HG03025 (cell line): ENCODE data around the gene PPFIA1.
"Not testable (repeated sequence)": the region's sequence is repeated elsewhere in the genome, so short reads cannot be mapped to it uniquely, and the experiment has no call there.

Experiments
- ATAC-seq: cut with Tn5 transposase; IDR thresholded peaks from one replicate; pipeline ENCODE4 v1.9.1; 2021; ENCODE audit warnings: mild to moderate bottlenecking, moderate library complexity; ENCODE audit not compliant: unreplicated experiment, low FRiP score

PPFIA1 gene

DNA sequence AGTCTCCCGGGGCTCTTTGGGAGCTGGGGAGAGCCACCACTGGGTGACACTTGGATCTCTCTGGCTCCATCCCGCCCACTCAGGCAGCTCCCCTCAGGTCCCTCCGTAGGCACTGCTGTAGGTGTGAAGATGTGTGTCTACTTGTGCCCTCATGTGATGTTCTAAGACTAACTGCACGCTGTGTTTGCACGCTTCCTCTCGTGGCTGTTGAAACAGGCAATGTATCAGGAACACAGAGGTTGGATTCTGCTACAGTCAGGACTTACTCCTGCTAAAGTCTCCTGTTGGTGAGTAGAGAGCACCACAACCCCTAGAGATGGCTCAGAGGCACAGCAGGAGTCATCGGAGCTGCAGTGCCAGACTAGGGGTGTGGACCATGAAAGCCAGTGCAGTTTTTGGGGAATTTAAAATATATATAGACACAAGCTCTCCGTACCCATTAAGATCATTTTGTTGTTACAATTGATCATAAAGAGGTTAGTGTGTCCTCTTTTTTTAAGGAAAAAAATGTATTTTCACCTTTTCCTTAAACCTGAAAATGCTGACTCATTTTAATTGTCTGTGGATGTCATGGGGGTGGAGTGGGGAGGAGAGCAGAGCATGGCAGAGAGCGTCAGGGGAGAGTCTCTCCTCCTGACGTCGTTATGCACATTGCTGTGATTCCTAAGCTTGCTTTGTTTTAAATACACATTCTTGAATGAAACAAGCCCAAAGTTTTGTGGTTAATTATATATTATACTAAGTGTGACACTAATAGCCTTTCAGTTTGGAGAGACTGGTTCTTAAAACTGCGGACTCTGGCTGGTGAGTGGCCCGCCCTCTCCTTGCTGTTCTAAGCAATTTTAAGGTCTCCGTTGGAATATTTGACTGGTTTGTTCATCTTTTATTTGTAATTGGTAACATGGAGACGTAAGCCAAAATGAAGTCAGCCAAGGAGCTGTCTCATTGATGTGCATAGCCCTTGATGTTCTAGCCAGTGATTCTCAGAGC lies 111.7 kb downstream of the PPFIA1 start:
- ATAC-seq = no peak

DNA sequence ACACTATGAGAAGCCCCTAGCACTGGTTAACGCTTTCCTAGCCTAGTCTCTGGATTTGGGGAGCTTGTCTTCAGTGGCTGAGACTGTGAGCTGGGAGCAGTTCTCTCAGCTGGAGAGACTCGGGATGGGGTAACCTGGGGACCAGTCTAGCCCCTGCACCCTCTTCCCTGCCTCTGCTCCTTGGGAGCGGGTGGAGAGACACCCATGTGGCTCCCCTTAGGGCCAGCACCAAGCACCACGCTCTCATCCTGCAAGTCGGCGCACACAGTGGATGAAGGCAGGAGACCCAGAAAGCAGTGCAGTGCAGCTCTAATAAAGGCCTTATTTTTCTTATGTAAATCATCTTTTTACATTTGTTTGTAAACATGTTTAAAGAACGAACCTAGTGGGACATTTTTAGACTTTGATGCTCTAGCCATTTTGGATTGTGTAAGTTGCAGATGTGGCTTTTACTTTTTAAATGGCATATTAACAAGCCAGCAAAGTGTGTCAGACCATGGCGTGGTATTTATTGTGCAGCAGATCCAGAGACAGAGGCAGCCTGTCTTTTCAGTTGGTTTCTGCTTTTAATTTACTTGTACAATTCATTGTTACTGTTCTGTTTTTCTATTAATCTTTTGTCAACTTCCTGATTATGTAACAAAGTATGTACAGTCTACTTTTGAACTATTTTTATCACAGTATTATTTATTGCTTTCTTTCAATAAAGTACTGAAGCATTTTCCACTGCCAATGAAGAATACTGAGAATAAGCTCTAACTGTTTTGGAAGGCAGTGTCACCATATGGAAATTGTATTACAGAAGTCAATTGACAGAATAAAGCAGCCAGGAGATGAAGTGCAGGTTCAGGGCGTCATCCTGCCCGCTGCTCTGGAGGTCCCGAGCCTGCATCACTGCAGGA lies 113.4 kb downstream of the PPFIA1 start:
- ATAC-seq = no peak

DNA sequence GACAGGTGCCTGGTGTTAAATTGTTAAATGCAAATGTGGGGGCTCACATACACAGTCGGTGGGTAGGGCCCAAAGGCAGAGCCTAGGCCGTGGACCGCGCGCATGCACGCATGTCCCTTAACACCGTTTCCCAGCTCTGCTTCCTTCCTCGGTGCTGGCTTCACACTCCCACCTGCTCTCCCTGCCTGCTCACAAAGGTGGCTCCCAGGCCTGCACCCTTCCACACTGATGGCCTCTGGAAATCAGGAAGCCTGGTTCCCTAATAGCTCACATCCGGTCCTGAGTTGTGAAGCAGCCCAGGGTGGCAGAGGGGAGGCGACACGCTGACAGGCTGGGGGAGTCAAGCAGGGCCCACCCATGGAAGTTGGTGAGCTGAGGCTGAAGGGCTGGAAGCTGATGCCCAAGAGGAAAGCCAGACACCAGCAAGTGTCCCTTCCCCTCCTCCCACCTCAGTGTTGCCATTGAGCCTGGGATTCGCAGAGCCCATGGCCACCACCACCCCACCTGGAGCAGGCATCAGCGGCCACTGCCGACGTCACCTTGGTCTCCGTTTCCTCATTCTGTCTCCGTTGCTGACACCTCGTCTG lies 114.2 kb downstream of the PPFIA1 start:
- ATAC-seq = no peak

DNA sequence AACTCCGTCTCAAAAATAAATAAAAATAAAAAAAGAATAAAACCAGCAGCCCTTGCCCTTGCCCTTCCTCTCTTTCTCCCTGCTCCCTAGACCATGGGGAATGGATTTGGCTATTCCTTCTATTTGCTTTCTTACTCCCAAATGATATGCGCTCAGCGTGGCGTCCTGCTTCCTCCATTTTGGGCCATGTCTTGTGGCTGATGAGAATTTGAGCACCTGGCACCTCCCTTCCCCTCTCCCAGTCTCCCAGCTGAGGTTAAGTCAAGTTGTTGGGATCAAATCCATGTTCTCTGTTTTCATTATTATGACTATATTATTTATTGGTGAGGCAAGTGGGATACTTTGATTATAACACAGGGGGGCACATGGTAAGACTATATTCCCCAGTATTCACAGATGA lies 117.1 kb downstream of the PPFIA1 start:
- no peak for ATAC-seq

DNA sequence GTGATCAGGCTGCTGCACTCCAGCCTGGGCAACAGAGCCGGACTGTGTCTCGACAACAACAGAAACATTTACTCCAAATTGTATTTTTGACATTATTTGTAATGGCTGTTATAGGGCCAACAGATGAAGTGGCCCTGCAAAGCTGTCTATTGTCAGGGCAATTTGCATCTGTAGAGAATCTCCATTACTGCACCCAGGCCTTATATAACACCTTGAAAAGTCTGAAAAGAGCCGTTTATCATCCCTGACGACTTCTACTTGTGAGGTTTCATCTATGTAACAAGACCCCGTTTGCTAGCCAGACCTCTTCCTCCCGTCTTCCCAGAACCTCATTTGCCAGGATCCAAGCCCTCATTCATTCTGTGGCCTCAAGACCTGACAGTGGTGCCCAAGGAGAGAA lies 118.7 kb downstream of the PPFIA1 start:
- ATAC-seq = no peak

DNA sequence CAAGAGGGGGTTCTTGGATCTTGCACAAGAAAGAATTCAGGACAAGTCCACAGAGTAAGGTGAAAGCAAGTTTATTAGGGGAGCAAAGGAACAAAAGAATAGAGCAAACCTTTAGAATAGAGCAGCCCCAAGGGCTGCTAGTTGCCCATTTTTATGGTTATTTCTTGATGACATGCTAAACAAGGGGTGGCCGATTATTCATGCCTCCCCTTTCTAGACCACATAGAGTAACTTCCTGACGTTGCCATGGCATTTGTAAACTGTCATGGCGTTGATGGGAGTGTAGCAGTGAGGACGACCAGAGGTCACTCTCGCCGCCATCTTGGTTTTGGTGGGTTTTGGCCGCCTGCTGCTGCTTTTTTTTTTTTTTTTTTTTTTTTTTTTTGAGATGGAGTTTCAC lies 120.4 kb downstream of the PPFIA1 start:
- not testable (repeated sequence) for ATAC-seq

DNA sequence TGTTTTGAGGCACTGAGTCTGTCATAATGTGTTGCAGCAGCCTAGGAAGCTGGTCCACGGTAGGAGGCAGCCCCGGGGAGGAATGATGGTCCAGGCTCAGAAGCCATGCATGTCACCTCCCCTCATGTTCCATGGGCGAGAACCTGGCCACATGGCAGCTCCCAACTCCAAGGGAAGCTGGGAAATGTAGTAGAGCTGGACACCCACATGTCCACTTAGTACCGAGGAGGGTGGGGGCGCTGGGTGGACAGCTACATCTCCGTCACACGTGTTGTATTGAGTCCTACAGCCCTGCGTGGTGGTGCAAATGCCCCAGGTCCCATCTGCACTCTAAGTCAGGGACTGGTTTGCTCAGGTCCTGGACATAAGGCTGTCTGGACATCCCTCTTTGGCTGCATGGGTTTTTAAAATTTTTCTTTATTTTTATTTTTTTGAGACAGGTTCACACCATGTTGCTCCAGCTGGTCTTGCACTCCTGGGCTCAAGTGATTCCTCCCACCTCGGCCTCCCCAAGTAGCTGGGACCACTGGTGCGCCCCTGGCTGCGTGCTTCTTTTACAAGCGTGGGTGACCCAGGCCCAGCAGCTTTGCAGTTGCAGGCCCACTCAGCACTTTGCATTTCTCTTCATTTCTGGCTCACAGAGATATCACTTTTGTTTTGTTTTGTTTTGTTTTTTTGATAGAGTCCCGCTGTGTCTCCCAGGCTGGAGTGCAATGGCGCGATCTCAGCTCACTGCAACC lies 123.9 kb downstream of the PPFIA1 start:
- ATAC-seq = no peak

DNA sequence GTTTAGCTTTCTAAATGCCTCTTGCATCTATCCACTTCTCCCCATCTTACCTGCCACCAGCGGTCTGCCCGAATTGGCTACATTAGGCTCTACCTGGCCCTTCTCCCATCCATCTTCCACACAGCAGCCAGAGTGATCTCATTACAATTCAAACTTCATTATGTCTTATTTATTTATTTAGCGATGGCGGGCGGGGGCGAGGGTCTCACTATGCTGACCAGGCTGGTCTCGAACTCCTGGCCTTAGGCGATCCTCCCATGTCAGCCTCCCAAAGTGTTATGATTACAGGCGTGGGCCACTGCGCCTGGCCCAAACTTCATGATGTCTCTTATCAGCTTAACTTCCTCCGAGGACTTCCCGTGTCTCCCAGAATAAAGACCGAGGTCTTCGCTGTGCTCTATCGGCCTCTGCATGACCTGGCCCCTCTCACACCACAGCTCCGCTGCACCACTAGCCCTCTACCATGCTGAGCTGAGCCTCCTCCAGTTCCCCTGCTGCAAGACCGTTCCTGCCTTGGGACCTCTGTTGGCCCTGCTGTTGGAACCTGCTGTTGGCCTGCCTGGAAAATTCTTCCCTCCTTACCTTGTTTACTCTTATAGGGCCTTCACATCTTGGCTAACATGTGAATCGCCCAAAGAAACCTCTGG lies 127.0 kb downstream of the PPFIA1 start:
- ATAC-seq = no peak

DNA sequence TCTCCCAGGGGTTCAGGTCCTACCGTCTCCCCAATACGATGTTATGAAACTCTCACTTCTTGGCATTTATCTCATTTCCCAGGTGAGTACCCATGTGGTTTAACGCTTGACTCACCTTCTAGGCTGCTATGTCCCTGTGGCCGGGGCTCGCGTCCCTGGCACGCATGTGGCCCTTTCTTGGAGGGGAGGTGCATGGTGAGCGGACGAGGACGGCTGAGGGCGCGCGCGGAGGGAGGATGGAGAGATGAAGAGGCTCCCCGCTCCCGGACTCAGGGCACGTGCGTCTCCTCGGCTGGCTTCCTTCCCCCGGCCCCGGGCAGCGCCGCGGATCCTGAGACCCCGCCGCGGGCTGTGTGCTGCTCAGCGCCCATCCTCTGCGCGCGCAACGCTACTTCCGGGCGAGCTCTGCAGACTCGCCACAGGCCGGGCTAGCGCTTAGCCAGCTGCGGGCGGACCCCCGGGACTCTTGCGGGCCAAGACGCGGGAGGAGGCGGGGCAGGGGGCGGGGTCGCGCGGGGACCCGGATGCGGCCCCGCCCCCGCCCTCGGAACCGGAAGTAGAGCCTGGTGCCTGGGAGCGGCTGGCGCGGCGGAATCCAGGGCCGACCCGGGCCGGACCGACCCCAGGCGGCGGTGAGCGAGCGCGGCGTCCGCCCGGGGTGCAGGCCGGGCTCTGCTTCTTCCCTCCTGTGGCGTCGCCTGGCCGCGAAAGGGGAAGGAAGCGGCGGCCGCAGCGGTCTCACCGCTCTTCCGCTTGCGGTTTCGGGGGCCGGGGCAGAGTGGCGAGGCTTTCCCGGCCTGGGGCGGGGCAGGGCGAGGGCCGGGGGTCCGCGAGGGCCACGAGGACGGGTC lies 127.7 kb downstream of the PPFIA1 start, which contains the start of gene CTTN:
CTTN (plus strand) TSS at position 547 of the 851 bp plus-strand sequence. CDS start 8,769 bp downstream, outside the sequence.
- no peak for ATAC-seq

DNA sequence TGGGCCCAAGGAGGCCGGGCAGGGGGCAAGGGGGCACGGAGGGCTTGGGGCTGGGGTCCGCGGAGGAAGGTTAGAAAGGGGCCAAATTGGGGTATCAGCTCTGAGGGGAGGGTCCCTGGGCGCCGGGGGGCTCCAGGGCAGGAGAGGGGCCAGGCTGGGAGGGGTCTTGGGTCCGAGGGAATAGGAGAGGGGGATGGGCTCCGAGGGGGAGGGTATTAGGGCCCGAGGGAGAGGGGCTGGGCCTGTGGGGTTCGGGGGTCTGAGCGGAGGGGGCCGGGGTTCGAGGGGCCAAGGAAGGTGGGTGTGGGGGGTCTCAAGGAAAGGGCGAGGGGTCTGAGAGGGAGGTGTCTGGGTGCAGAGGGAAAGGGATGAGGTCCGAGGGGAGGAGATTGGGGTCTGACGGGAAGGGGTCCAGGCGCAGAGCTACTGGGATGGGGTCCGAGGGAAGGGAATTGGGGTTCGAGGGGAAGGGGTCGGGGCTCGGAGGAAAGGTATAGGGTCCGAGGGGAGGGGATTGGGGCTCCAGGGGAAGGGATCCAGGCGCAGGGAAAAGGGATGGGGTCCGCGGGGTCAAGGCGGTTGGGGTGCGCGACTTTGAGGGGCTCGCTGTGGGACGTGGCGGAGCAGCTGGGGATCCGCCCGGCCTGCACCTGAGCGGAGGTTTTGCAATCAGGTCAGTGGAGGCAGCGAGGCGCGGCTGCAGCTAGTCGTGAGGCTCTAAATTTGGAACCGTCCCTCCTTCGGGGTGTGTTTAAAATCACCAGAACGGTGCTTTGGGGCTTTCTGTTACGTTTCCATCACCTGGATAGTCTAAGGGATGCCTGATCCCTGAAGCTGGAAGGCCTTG lies 128.6 kb downstream of the PPFIA1 start:
- ATAC-seq = no peak

DNA sequence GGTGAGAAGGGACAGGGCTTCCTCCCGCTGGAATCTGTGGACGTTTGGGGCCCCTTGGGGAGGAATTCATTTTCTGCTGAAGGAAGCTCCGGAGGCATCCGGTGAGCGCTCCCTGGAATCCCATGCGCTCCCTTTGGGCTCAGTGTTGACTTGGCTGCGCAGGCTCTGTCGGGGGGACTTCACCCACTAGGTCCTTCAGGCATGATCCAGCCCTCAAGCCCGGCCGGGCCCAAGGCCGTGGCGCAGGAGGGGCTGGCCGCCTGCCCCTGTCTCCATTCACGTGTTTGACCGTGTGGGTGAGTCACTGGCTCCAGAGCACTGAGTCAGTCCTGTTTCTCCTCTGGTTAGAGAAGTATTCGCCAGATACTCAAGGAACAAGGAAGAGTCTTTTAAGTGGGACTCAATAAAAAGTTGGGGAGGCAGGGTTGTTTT lies 129.2 kb downstream of the PPFIA1 start:
- no peak for ATAC-seq

DNA sequence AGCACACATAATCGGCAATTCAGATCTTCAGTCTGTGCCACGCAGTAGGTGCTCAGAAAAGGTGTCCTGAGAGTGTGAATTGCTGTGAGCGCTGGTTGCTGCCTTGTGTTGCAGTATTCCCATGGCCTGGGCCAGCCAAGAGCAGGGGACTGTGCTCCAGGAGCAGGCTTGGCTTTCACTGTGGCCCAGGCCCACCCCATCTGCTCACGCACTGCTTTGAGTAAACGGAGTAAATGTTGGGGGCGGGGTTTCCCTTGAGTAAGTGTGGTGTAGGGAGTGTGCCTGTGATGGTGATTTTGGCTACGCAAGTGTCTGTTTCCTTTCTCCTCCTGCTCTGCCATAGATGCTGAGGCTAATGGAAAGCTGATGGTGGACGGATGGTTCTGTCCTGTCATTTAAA lies 130.2 kb downstream of the PPFIA1 start:
- ATAC-seq = no peak

DNA sequence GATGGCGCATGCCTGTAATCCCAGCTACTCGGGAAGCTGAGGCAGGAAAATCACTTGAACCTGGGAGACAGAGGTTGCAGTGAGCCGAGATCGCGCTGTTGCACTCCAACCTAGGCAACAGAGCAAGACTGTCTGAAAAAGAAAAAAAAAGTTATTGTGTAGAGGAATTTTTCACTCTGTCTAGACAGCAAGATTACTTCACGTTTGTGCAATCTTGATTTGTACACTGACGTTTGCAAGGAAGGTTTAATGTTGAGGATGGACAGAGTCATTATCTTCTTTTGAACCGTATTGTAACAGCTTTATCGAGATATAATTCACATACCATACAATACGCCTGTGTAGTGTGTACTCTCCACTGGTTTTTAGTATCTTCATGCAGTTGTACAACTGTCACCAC lies 131.5 kb downstream of the PPFIA1 start:
- no peak for ATAC-seq

DNA sequence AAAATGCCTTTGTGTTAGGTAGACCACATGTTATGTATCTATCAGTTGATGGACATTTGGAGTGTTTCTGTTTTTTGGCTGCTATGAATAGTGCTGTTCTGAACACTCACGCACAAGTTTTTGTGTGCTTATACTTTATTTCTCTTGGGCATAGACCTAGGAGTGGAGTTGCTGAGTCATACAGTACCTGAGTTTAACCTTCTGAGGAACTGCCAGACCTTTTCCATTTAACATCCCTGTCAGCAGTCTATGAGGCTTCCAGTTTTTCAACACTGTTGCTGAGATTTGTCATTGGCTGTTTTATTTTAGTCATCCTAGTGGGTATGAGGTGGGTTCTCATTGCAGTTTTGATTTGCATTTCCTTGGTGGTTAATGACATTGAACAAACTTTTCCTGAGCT lies 132.2 kb downstream of the PPFIA1 start:
- ATAC-seq = no peak

DNA sequence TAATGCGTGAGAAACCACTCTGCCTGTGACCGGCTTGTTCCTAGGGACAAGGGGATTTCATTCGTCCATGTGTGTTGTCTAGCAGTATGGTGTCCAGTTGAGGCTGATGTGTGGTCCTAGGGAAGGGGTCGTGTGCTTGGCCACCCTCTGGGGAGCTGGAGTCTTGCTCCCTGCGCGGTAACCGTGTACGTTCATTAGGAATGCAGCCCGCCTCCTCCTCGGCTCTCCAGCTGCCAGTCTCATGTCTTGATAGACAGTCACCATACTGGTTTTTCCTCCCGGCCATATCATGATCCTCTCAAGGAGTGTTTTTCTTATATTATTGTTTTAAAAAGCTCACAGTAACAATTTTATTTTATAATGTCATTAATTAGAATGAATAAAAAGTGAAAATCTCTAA lies 133.8 kb downstream of the PPFIA1 start:
- ATAC-seq = no peak

DNA sequence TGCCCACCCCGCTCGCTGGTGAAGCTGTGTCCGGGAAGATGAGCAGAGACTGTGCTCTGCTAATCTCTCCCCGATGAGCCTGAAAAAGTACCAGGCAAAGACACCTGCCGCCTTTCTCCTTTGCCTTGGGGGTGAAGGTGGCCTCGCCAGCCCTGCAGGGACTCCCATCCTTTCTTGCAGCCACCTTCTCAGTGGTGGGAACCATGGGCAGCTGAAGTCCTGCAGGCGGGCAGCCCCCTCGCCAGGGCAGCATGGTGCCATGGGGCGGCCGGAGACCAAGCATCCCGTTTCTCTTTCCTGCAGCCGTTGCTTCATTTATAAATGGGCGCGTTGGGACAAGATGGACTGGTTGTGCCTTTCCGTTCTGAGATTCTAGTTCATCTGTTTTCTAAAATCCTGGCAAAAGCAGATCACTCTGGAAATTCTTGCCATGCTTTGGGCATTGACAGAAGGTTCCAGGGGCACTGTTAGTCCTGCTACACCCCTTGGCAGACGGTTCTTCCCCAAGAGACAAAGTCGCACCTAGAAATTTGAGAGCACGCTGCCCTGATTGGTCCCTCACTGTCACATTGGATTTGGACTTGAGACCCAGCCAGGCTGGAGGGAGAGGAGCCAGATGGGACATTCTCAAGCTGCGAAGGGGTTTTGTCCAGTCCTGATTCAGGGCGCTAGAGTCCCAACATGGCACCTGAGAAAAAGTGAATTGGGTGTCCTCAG lies 135.3 kb downstream of the PPFIA1 start:
- ATAC-seq = no peak

DNA sequence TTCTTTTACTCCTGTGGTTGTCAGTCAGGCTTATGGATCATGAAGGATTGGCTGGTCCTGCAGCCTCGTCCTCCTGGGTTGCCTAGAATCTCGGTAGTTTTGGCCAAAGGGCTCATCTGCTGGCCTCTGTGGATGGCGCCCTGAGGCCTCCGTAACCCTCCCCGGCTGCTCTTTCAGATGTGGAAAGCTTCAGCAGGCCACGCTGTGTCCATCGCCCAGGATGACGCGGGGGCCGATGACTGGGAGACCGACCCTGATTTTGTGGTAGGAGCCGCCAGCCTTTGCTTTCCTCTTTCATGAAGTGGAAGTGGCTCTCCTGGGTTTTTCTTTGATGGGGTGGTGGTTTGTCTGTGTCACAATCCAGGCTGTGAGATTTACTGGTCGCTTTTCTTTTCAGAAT lies 136.6 kb downstream of the PPFIA1 start:
- no peak for ATAC-seq
